Spleen (tissue), 7 donors: ENCODE data around the gene SLC9A8.

Experiments used
- POLR2AphosphoS5 ChIP-seq, 3 donors: sonication (generic); formaldehyde crosslinking; IDR thresholded peaks; one replicate each; pipeline ENCODE4 v1.5.1; 2017; ENCODE audit warnings: antibody characterized with exemption in 3 of 3
- TF ChIP-seq, protein P1 (sequence below), 11 experiments: fragments of 200-600 bp in 7 of 11; fragments of 450-650 bp in 4 of 11; sonication (generic) in 4 of 11; IDR thresholded peaks in 8 of 11; conservative IDR thresholded peaks in 3 of 11; 1 replicate in 7 of 11; 2 replicates in 4 of 11; pipeline versions ENCODE4 v1.4.0 to v1.8.0; 2016 to 2021; ENCODE audit warnings: antibody characterized with exemption in 11 of 11, inconsistent platforms in 4 of 11, mild to moderate bottlenecking in 1 of 11
- donor health status: DM: no; HTN: no; CAD: no; lungs with moderate emphysema.
- donor health status: DM: no; HTN: no; CAD: no.
- donor health status: DM: no; HTN: no; CAD: no.

DNA sequence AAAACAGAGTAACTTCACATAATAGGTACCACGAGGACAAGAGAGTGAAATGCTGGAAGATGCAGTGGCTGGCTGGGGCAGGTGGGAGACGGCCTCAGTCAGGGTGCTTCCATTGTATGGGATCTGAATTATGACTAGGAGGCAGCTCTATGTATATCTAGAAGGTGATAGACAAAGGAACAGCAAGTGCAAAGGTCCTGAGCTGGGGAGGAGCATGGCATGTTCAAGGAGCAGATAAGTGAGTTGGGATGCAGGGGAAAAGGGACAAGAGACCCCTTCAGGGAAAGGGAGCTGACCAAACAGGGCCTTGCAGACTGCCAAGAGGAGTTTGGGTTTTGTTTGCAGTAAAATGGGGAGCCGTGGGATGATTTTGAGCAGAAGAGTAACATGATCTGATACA lies 8.3 kb upstream of the SLC9A8 start:
- TF ChIP-seq, protein P1, sequence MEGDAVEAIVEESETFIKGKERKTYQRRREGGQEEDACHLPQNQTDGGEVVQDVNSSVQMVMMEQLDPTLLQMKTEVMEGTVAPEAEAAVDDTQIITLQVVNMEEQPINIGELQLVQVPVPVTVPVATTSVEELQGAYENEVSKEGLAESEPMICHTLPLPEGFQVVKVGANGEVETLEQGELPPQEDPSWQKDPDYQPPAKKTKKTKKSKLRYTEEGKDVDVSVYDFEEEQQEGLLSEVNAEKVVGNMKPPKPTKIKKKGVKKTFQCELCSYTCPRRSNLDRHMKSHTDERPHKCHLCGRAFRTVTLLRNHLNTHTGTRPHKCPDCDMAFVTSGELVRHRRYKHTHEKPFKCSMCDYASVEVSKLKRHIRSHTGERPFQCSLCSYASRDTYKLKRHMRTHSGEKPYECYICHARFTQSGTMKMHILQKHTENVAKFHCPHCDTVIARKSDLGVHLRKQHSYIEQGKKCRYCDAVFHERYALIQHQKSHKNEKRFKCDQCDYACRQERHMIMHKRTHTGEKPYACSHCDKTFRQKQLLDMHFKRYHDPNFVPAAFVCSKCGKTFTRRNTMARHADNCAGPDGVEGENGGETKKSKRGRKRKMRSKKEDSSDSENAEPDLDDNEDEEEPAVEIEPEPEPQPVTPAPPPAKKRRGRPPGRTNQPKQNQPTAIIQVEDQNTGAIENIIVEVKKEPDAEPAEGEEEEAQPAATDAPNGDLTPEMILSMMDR (IDR thresholded peaks at IDR 0.05 in 8 of 11, conservative IDR thresholded peaks at IDR 0.05 in 3 of 11): no peak
- no peak for TF ChIP-seq POLR2AphosphoS5 (IDR thresholded peaks at IDR 0.05)
